ENCODE measurements around the gene ZNF879. TPM values are rescaled to one million over a fixed set of nuclear protein-coding genes. Genes with fewer than 3 reads are reported as not detected.

ZNF879 gene
- total RNA-seq, 1 experiment from 2014 or later = not detected

DNA sequence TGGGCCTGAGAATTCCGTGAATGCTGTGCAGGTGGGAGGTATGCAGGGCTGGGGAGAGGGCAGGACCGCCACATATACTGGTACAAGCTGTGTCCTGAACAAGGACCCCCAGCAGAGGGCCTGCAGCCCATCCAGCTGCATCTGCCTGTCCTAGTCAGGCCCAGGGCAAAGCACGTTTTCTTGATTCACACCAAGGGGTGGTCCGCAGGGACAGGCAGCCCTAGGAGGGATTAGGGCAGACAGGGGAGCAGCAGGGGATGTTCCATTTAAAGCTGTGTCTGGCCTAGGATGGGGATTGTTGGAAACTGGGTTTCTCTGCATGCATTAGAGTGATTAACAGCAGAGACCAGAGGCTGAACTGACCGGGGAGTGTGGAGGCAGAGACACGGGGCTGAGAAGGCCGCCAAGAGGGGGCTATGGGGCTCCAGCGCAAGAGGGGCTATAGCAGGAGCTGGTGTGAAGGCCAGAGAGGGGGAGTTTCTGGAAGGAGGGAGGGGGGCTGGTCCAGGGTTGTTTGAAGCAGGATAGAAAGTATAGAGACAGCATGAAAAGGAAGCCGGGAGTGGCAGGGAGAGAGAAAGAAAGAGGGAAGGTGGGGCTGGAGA, 31.2 kb upstream of the ZNF879 start (continued):
- TF ChIP-seq SP1 (IDR thresholded peaks at IDR 0.05; ENCODE audit: low read depth) = no peak
- no peak for TF ChIP-seq POLR2AphosphoS5 (IDR thresholded peaks at IDR 0.05; ENCODE audit: low read depth, low read length)
- no peak for TF ChIP-seq EZH2phosphoT487 (IDR thresholded peaks at IDR 0.05; ENCODE audit: borderline replicate concordance)
- no peak for TF ChIP-seq POLR2A (IDR thresholded peaks at IDR 0.05; ENCODE audit: borderline replicate concordance, extremely low read depth, insufficient read depth, insufficient read length)

DNA sequence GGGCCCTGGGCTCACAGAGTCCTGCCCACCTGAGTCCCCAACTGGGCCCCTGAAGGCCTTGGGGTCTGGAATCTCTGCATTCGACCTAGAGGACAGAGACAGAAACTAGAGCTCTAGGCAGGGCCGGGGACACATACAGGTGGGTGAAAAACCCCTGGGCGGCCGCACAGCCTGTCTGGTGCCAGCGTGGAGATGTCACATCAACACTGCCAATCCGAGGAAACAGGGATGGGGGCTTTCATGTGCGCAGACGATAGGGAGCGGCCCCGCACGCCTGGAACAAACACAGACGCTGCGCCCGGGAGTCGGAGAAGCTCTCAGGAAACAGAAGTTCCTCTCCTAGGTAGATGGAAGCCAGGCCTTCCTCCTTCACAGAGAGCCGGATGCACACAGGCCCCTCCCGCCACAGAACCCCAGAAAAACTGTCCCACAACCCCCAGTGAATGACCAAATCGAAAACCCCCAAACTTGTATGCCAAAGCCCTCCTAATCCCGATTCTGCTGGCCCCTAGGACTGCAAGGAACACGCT, 30.3 kb upstream of the ZNF879 start:
- ChIA-PET POLR2A (no interaction called here), RAD21 (ENCODE audit: low non-redundant PET in 1 of 2, low total read pairs in 2 of 2, uncharacterized antibody in 2 of 2, unreplicated experiment in 2 of 2) (no interaction called here), CTCF (no interaction called here)
- no peaks in the 10 kb centered on the region for H3K9me2 ChIP-seq (ENCODE audit: insufficient read depth)
- H3K9ac ChIP-seq (ENCODE audit: low read length) = no peak overlapping the region
- intact Hi-C loops (cut with micrococcal nuclease) = no loop called here
- H3K79me2 ChIP-seq (ENCODE audit: insufficient read depth, low read length) = no peaks in the 10 kb centered on the region
- no peak overlapping the region for H3K4me2 ChIP-seq (ENCODE audit: low read length)
- no peak overlapping the region for H3K4me3 ChIP-seq (replicated peaks in 1 of 2; ENCODE audit: low read depth in 1 of 2, low read length in 2 of 2)
- H3K9me3 ChIP-seq (ENCODE audit: control insufficient read depth in 1 of 2, insufficient read depth in 1 of 2, low read depth in 1 of 2, low read length in 2 of 2) = peaks cover 0 to 4% of the 10 kb centered on the region in 2 experiments; a peak in 2 of 4 replicates
- no peak overlapping the region for H2AFZ ChIP-seq (ENCODE audit: low read depth, low read length, poor library complexity, severe bottlenecking)
- no peaks in the 10 kb centered on the region for H3K4me1 ChIP-seq (ENCODE audit: control insufficient read depth in 1 of 2, insufficient read depth in 2 of 2, low read length in 2 of 2)
- DNase-seq (ENCODE audit: low read depth, low spot score) = no peak
- ATAC-seq = no peak
- BruUV-seq (replicated peaks) = no TSS peak
- H3K36me3 ChIP-seq (ENCODE audit: control insufficient read depth in 1 of 2, insufficient read depth in 2 of 2, low read length in 2 of 2) = no peaks in the 10 kb centered on the region
- TF ChIP-seq TCF7L2 (IDR thresholded peaks at IDR 0.05; ENCODE audit: borderline replicate concordance, extremely low read depth, insufficient read depth, insufficient read length) (no peak), CEBPB (IDR thresholded peaks at IDR 0.05; ENCODE audit: low read depth) (no peak), SP1 (IDR thresholded peaks at IDR 0.05; ENCODE audit: low read depth) (no peak)
- TF ChIP-seq, protein P1, sequence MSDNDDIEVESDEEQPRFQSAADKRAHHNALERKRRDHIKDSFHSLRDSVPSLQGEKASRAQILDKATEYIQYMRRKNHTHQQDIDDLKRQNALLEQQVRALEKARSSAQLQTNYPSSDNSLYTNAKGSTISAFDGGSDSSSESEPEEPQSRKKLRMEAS (IDR thresholded peaks at IDR 0.05) = no peak
- TF ChIP-seq, protein P2, sequence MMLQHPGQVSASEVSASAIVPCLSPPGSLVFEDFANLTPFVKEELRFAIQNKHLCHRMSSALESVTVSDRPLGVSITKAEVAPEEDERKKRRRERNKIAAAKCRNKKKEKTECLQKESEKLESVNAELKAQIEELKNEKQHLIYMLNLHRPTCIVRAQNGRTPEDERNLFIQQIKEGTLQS (IDR thresholded peaks at IDR 0.05) = no peak
- no peak overlapping the region for H3K27ac ChIP-seq (ENCODE audit: low read depth, low read length)
- no peaks in the 10 kb centered on the region for H4K20me1 ChIP-seq (ENCODE audit: insufficient read depth)
- H3K27me3 ChIP-seq (ENCODE audit: insufficient read depth, low read length) = no peaks in the 10 kb centered on the region
